ENCODE data around the gene RPS6KA4. TPM values are rescaled to one million over a fixed set of nuclear protein-coding genes. Genes with fewer than 3 reads are reported as not detected.
A peak's percentile ranks its signal among the peaks of the same experiment; 100 is the strongest.

Gene RPS6KA4
- total and polyA plus RNA-seq, 2 of the 13 experiments (the other 11 are each of a cell fraction or from before 2014, with no cell fraction given), result 8.9 to 14.2 TPM

GRCh38 chr11:64331569-64332371, 27.2 kb upstream of the RPS6KA4 start (continued):
- TF ChIP-seq SMC3 (IDR thresholded peaks at IDR 0.05; ENCODE audit: low read length) (peak; percentile 50), EZH2 (conservative IDR thresholded peaks at IDR 0.05; ENCODE audit: low read depth, low read length) (no peak), ZBTB8A (CRISPR knock-in tag; IDR thresholded peaks at IDR 0.05; ENCODE audit: borderline replicate concordance, low read depth) (no peak), NFYB (CRISPR knock-in tag; IDR thresholded peaks at IDR 0.05) (no peak), BRF2 (CRISPR knock-in tag; IDR thresholded peaks at IDR 0.05) (no peak), MTA1 (CRISPR knock-in tag; IDR thresholded peaks at IDR 0.05; ENCODE audit: borderline replicate concordance) (no peak), THAP11 (CRISPR knock-in tag; IDR thresholded peaks at IDR 0.05) (peak; percentile 39; the same call in 1 of the 2 replicates), ZNF619 (CRISPR knock-in tag; IDR thresholded peaks at IDR 0.05) (0 out of 2 replicates have a peak, but pooled peaks have one; percentile 71), ELF1 (CRISPR knock-in tag; IDR thresholded peaks at IDR 0.05) (no peak), ARID4A (CRISPR knock-in tag; IDR thresholded peaks at IDR 0.05; ENCODE audit: borderline replicate concordance) (peak; percentile 17; the same call in 1 of the 2 replicates), MED13 (CRISPR knock-in tag; IDR thresholded peaks at IDR 0.05) (no peak), MXD4 (CRISPR knock-in tag; IDR thresholded peaks at IDR 0.05) (peak; percentile 47; the same call in 1 of the 2 replicates), BCL3 (CRISPR knock-in tag; IDR thresholded peaks at IDR 0.05) (no peak), ZNF766 (CRISPR knock-in tag; IDR thresholded peaks at IDR 0.05; ENCODE audit: borderline replicate concordance) (no peak), ATF2 (CRISPR knock-in tag; IDR thresholded peaks at IDR 0.05) (no peak), ZNF367 (CRISPR knock-in tag; IDR thresholded peaks at IDR 0.05; ENCODE audit: borderline replicate concordance) (no peak), MAZ (IDR thresholded peaks at IDR 0.05; ENCODE audit: borderline replicate concordance, low read depth, low read length) (no peak), MAZ (CRISPR knock-in tag; IDR thresholded peaks at IDR 0.05; ENCODE audit: low read depth) (0 out of 2 replicates have a peak, but pooled peaks have one; percentile 39), AGO1 (IDR thresholded peaks at IDR 0.05; ENCODE audit: low read depth, low read length, poor library complexity, severe bottlenecking) (no peak), ZBTB7B (CRISPR knock-in tag; IDR thresholded peaks at IDR 0.05) (0 out of 2 replicates have a peak, but pooled peaks have one; percentile 58), SRY (CRISPR knock-in tag; IDR thresholded peaks at IDR 0.05) (no peak), PCBP1 (IDR thresholded peaks at IDR 0.05; ENCODE audit: borderline replicate concordance, low read depth, low read length) (0 out of 2 replicates have a peak, but pooled peaks have one; percentile 17)
